HUES6 (cell line): Measurements from ENCODE around the gene NFAT5.
"Not testable (repeated sequence)": the region's sequence is repeated elsewhere in the genome, so short reads cannot be mapped to it uniquely, and the experiment has no call there.

Experiments
- H3K27ac ChIP-seq: 2 replicates; pipeline ENCODE4 v1.7.0; 2013; ENCODE audit warnings: low read depth, mild to moderate bottlenecking, low read length, inconsistent platforms
- H3K27me3 ChIP-seq: 2 replicates; pipeline ENCODE4 v1.6.1; 2013; ENCODE audit warnings: low read length; ENCODE audit not compliant: control insufficient read depth, insufficient read depth
- H3K36me3 ChIP-seq: 2 replicates; pipeline ENCODE4 v1.6.1; 2013; ENCODE audit warnings: low read length; ENCODE audit not compliant: control insufficient read depth, insufficient read depth
- H3K4me1 ChIP-seq: 2 replicates; pipeline ENCODE4 v1.6.1; 2013; ENCODE audit warnings: low read length; ENCODE audit not compliant: control insufficient read depth, insufficient read depth
- H3K4me3 ChIP-seq: 2 replicates; pipeline ENCODE4 v1.5.1; 2013; ENCODE audit warnings: low read depth, low read length
- H3K9ac ChIP-seq: one replicate; pipeline ENCODE4 v1.6.1; 2013; ENCODE audit warnings: mild to moderate bottlenecking, low read length
- H3K9me3 ChIP-seq: 2 replicates; pipeline ENCODE4 v1.6.1; 2013; ENCODE audit warnings: low read depth, low read length; ENCODE audit not compliant: control insufficient read depth, insufficient read depth

The NFAT5 gene

GRCh38 chr16:69555437-69555836 lies 10.3 kb upstream of the NFAT5 start:
- Histone ChIP-seq H3K27me3 (no peaks in the 10 kb centered on the region), H3K9ac (no peak overlapping the region), H3K9me3 (peaks cover 3% of the 10 kb centered on the region; the same call in 1 of the 2 replicates), H3K27ac (no peak overlapping the region), H3K36me3 (no peaks in the 10 kb centered on the region), H3K4me3 (no peak overlapping the region), H3K4me1 (no peaks in the 10 kb centered on the region)

DNA sequence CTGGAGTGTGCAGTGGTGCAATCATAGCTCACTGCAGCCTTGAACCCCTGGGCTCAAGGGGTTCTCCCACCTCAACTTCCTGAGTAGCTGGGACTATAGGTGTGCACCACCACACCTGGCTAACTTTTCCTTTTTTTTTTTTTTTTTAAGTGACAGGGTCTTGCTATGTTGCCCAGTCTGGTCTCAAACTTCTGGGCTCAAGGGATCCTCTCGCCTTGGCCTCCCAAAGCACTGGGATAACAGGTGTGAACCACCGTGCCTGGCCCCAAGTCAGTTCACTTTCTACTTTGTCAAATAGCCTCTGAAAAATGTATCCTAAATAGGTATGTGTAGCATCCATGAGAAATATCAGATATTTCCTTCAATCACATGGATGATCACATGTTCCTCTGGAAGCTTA lies 9.9 kb upstream of the NFAT5 start:
- Histone ChIP-seq H3K4me1 (no peaks in the 10 kb centered on the region), H3K9ac (no peak overlapping the region), H3K36me3 (no peaks in the 10 kb centered on the region), H3K27me3 (no peaks in the 10 kb centered on the region), H3K4me3 (no peak overlapping the region), H3K27ac (no peak overlapping the region), H3K9me3 (peaks cover 3% of the 10 kb centered on the region; the same call in 1 of the 2 replicates)

DNA sequence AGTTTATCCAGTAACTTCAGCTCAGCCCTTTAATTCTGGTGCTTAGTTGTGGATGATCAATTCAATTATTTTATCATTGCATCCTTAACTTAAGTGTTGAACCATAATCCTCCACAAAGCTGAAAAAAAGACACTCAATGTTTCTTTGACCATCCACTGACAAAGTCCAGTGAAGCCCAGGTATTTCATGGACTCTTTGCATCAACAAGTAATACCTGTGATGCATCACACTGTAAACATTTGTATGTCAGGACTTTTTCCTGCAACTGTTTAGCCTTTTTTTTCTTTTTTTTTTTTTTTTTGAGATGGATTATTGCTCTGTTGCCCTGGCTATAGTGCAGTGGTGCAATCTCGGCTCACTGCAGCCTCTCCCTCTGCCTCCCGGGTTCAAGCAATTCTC lies 6.6 kb upstream of the NFAT5 start:
- Histone ChIP-seq H3K36me3 (no peaks in the 10 kb centered on the region), H3K27ac (no peak overlapping the region), H3K4me1 (peaks cover 7% of the 10 kb centered on the region), H3K4me3 (no peak overlapping the region), H3K9me3 (peaks cover 3% of the 10 kb centered on the region; the same call in 1 of the 2 replicates), H3K27me3 (no peaks in the 10 kb centered on the region), H3K9ac (no peak overlapping the region)

GRCh38 chr16:69561367-69561766 lies 4.4 kb upstream of the NFAT5 start:
- H3K9ac ChIP-seq, H3K9me3 ChIP-seq, H3K4me3 ChIP-seq, H3K36me3 ChIP-seq, H3K27me3 ChIP-seq, H3K27ac ChIP-seq: not testable (repeated sequence)
- H3K4me1 ChIP-seq = peaks cover 15% of the 10 kb centered on the region

- Histone ChIP-seq H3K9ac (no peak overlapping the region), H3K4me3 (no peak overlapping the region), H3K9me3 (no peaks in the 10 kb centered on the region), H3K27ac (no peak overlapping the region), H3K27me3 (no peaks in the 10 kb centered on the region), H3K4me1 (peaks cover 15% of the 10 kb centered on the region), H3K36me3 (no peaks in the 10 kb centered on the region)
Observed at GRCh38 chr16:69561901-69562300, 3.9 kb upstream of the NFAT5 start.

DNA sequence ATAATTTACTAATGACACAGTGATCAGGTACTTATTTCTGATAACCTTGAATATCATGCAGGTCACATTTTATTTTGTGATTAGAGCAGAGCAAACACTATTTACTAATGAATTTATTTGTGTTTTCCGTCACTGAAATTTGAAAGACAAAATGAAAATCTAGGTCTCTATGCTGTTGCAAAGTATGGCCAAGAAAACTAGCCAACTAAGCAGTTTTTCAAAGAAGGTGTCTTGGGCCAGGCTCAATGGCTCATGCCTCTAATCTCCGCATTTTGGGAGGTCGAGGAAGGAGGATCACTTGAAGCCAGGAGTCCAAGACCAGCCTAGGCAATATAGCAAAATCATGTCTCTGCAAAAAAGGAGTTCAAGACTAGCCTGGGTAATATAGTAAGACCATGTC lies 3.0 kb upstream of the NFAT5 start:
- Histone ChIP-seq H3K4me1 (peaks cover 15% of the 10 kb centered on the region), H3K9ac (no peak overlapping the region), H3K27me3 (no peaks in the 10 kb centered on the region), H3K4me3 (no peak overlapping the region), H3K27ac (no peak overlapping the region), H3K9me3 (no peaks in the 10 kb centered on the region), H3K36me3 (no peaks in the 10 kb centered on the region)

- Histone ChIP-seq H3K4me3 (peak overlapping the region; percentile 68), H3K27ac (0 out of 2 replicates have a peak overlapping the region, but pooled peaks have one; percentile 5), H3K9ac (peak overlapping the region; percentile 11), H3K27me3 (no peaks in the 10 kb centered on the region), H3K4me1 (peaks cover 21% of the 10 kb centered on the region), H3K9me3 (no peaks in the 10 kb centered on the region), H3K36me3 (0 out of 2 replicates have a peak, but pooled peaks cover 2% of the 10 kb centered on the region)
Observed at GRCh38 chr16:69563605-69564580, 1.9 kb upstream of the NFAT5 start.

DNA sequence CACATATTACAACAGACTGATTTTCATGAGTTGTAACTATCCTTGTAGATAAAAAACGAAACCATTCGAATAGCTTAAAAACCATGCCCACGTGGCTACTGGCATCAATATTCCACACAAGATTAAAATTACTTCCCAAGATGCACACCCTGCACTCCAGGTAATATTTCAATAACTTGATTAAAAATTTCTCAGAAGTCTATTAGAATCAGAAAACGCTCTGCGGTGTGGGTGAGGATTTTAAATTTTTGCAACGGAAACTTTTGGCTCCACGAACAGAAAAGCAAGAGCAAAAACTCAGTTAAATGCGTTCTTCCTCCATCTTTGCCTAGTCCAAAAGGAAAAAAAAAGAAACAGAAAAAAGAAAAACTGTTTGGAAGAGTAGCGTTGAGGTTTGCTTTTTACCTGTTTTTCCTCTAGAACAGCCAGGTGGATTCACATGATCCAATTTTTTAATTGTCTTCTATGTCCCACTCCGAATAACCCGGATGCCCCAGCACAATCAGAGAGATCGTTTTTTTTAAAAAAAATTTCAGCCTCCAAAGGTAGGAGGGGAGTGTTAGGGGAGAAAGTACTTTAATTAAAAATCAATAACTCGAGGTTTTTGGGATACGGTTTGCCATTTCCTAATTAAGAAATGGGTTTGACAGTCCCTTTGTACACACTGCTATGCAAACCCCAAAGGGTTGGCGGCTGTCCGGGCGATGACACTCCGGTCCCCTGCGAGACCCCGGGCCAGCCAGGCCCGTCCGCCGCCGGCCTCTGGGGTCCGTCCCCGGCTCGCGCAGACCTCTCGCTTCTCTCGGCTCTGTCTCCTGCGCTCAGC lies 708 bp upstream of the NFAT5 start:
- Histone ChIP-seq H3K27ac (peak overlapping the region; percentile 87; the same call in 1 of the 2 replicates), H3K9me3 (no peaks in the 10 kb centered on the region), H3K4me3 (peak overlapping the region; percentile 68), H3K9ac (peak overlapping the region; percentile 59), H3K4me1 (peaks cover 29% of the 10 kb centered on the region), H3K36me3 (0 out of 2 replicates have a peak, but pooled peaks cover 2% of the 10 kb centered on the region), H3K27me3 (no peaks in the 10 kb centered on the region)

DNA sequence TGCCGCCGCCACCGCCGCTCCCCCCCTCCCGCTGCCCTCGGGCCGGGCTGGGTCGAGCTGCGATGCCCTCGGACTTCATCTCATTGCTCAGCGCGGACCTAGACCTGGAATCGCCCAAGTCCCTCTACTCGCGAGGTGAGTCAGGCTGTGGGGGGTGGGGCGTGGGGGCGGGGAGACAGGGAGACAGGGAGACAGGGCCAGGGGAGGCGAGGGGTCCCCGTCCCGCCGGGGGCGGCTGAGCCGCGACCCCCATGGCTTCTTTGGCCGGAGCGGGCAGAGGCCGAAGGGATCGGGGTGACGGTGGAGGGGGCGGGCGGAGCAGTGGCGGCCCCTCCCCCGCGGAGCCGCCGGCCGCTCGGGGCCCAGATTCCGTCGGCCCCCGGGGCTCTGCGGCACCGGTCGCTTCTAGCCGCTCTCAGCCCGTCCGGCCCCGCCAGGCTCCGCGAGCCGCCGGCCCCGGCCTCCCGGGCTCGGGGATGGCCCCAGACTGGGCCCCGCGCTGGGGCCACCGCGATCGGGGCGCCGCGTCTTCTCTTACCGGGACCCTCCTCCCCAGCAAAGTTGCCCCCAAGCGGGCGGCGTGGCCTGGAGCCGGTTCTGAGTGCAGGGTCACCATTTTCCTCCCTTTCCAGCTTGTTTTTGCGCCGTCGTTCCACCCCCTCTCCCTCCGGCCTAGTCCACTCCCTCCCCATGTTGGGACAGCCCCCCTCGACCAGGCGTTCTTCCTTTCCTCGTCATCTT lies 644 bp downstream of the NFAT5 start:
- Histone ChIP-seq H3K27me3 (no peaks in the 10 kb centered on the region), H3K4me1 (peaks cover 29% of the 10 kb centered on the region), H3K27ac (peak overlapping the region; percentile 92), H3K9me3 (no peaks in the 10 kb centered on the region), H3K36me3 (0 out of 2 replicates have a peak, but pooled peaks cover 6% of the 10 kb centered on the region), H3K4me3 (peak overlapping the region; percentile 98), H3K9ac (peak overlapping the region; percentile 92)

DNA sequence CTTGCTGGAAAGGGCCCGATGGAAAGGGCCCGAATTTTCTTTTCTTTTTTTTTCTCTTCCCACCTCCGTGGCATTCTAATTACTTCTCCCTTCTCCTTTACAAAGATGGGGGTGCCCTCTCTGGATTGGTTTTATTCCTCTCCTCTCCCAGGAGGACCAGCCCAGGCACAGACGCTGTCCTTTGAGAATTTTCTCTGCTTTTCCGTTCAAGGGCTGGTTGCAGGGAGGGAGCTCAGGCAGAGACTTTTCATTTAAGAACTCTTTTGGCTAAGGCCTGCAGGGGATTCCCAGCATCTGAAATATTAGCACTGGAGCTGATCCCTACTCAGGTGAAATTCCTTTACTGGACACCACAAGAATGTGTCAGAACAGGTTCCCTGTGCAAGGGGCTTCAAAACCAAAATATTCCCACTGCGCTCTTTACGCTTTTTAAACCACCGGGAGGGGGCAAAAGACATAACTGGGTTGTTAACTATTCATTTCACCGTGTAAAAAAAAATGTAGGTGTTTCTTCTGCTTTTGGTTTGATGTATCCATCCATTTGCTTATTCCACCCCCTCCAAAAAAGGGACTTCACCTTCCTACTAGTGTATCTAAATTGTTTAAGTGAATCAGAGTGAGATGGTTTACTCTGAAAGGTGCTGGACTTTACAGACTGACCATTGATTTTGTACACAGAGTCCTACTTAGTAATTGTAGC lies 1.4 kb downstream of the NFAT5 start:
- Histone ChIP-seq H3K4me3 (peak overlapping the region; percentile 98), H3K9ac (peak overlapping the region; percentile 92), H3K27me3 (no peaks in the 10 kb centered on the region), H3K27ac (peak overlapping the region; percentile 92), H3K36me3 (0 out of 2 replicates have a peak, but pooled peaks cover 6% of the 10 kb centered on the region), H3K4me1 (peaks cover 29% of the 10 kb centered on the region), H3K9me3 (no peaks in the 10 kb centered on the region)
